GM19438 (cell line): Measurements from ENCODE around the gene COL5A3.
"Not testable (repeated sequence)": the region's sequence is repeated elsewhere in the genome, so short reads cannot be mapped to it uniquely, and the experiment has no call there.

Source experiments
- ATAC-seq: cut with Tn5 transposase; IDR thresholded peaks from one replicate; pipeline ENCODE4 v1.9.1; 2021; ENCODE audit warnings: low read depth; ENCODE audit not compliant: unreplicated experiment

Gene COL5A3

GRCh38 chr19:10010247-10010691 lies at the start of gene COL5A3:
Gene COL5A3, minus strand, starts transcription at chr19:10010504. Its CDS starts 119 bp downstream, at chr19:10010385.
- no peak for ATAC-seq

- ATAC-seq = no peak
Measured at GRCh38 chr19:10052602-10053360, 42.5 kb upstream of the COL5A3 start.

DNA sequence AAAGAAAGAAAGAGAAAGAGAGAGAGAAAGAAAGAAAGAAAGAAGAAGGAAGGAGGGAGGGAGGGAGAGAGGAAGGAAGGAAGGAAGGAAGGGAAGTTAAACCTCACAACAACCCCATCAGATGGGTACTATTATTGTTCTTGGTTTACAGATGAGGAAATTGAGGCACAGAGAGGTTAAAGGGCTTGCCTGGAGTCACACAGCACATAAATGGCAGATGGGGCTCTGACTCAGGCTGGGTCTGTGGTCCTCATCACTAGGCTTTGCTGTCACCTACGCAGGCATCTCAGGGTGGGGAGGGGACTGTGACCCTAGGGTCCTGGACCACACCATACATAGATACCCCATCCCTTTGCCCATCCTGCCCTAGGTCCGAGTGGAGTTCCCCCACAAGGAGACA lies 39.3 kb upstream of the COL5A3 start:
- no peak for ATAC-seq

- no peak for ATAC-seq
Measured at GRCh38 chr19:10045371-10045770, 35.1 kb upstream of the COL5A3 start.

GRCh38 chr19:10044390-10044789 lies 34.1 kb upstream of the COL5A3 start:
- no peak for ATAC-seq

- ATAC-seq = no peak
Measured at GRCh38 chr19:10043286-10043927, 33.1 kb upstream of the COL5A3 start.

DNA sequence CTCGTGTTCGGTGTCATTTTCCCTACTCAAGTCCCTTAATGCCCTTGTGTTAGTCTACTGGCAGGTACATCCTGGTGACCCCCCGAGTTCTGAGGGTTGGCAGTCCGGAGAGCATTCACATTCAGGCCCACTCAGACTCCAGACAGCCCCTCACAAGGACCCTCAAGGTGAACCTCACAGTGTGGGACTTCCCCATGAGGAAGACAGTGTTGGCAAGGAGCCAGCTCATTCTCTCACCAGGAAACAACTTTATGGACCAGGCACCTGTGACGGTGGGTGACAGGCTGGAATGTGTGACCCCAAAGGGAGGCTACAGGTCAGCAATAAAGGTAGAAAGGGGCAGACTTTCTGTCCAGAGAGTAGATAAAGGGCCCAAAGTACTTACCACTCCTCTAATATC lies 27.5 kb upstream of the COL5A3 start:
- ATAC-seq = no peak

DNA sequence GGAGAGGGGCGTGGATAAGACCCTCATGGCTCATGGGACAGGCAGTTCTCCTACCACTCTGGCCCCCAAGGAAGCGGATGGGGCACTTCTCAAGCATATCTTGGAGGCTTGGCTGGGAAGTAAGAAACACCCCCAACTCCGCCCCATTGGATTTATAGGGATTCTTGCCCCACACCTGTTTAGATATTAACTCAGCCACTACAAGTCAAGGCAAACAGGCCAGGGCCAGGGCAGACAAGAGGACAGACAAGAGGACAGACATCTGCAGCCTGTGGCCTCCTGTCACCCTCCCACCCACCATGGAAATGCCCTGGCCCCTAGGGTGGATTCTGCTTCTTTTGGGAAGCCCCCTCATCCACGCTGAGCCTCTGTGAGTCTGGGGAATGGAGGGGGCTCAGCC lies 27.1 kb upstream of the COL5A3 start:
- no peak for ATAC-seq

- ATAC-seq = no peak
Measured at GRCh38 chr19:10036601-10037071, 26.3 kb upstream of the COL5A3 start.

DNA sequence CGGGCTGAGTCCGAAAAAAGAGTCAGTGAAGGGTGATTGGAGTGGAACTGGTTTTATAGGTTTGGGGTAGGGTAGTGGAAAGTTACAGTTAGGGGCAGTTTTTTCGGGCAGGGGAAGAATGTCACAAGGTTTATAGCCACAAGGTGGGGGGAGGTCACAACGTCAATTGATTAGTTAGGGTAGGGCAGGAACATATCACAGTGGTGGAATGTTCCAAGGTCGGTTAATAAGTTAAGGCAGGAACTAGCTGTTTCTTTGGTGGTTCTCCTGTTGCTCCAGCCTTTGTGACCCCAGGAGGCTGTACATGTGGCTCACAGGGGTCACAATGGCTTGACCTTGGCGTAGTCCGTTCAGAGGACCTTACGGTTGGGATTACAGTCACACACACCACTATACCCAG lies 23.3 kb upstream of the COL5A3 start:
- no peak for ATAC-seq

DNA sequence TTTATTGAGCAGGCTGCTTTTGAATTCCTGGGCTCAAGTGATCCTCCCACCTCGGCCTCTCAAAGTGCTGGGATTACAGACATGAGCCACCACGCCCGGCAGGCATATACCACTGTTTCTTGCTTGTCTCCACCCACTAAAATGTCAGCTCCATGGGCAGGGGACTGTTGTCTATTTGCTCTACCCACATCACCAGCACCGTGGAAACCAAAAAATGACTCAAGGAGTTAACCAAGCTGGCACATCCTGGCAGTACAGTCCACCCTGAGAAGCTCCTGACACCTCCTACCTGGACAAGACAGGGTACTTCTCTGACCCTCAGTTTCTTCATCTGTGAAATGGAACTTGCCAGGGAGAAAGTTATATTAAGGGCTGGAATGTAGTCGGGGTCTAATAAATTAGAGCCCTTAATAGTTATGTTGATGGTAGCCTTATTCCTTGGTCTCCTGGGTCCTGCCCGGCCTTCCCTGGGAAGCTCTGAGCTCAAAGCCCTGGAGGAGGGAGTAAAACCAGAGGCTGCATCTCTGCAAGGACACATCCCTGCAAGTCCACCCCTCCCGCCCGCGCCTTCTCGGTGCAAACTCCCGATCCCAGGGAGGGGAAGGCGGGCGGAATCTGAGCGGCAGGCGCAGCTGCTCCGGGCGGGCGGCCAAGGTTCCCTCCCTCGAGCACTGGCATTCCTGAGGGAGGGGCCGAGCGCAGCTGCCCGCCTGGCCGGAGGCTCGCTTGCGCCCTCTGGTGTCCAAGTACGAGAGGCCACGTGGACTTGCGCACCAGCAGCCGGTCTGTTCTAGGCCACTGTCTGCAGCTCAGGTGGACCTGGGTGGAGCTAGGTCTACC lies 17.1 kb upstream of the COL5A3 start:
- no peak for ATAC-seq

DNA sequence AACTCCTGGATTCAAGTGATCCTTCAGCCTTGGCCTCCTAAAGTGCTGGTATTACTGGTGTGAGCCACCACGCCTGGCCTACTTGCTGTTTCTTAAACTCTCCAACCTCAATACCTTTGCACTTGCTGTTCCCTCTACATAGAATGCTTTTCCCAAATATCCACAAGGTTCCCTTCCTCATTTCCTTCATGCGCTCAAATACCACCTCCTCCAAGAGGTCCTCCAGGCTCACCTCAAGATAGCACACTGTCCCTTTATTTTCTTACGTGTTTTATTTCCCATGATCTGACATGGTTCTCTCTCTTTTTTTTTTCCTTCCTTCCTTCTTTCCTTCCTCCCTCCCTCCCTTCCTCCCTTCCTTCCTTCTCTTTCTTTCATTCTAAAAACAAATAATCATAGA lies 16.4 kb upstream of the COL5A3 start:
- ATAC-seq = no peak

GRCh38 chr19:10023096-10023495 lies 12.8 kb upstream of the COL5A3 start:
- not testable (repeated sequence) for ATAC-seq

DNA sequence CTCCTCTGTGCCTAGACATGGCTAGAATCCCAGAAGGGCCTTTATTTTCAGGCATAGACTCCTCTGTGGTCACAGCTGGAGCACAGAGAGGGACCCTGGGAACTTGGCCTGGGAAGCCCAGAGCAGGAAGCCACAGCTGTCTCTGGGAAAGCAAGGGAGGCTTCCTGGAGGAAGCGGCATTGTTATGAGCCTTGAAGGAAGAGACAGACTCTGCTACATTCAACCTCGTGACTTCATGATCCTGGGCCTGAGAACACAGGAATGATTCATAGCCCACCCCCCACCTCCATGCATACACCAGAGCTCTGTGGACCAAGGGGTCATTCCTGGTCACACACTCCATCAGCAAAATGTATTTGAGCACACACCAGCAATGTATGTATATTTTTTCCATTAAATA lies 11.6 kb upstream of the COL5A3 start:
- ATAC-seq = no peak

DNA sequence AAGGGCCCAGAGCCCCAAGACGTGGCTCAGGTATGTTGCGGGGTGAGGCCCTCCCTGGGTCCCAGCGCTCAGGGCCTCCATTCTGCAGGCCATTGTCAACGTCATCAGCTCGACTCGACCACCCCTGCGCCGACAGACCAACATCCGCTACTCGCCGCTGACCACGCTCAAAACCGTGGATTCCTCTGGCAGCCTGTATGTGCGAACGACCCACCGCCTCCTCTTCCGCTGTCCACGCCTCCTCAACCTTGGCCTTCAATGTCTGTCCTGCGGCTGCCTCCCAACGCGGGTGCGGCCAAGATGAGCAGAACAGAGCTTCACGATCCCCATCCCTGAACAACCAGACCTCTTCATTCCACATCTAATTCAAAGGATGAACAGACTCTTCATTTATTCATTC lies 11.1 kb upstream of the COL5A3 start:
- no peak for ATAC-seq

DNA sequence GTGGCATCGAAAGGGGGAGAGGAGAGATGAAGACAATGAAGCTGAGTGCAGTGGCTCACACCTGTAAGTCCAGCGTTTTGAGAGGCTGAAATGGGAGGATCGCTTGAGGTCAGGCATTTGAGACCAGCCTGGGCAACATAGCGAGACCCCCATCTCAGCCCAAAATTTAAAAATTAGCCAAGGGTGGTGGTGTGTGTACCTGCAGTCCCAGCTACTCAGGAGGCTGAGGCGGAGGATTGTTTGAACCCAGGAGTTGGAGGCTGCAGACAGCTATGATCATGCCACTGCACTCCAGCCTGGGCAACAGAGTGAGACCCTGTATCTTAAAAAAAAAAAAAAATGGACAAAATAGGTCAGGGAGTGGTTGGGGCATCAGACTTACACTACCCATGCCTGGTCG lies 10.5 kb upstream of the COL5A3 start:
- ATAC-seq = no peak

DNA sequence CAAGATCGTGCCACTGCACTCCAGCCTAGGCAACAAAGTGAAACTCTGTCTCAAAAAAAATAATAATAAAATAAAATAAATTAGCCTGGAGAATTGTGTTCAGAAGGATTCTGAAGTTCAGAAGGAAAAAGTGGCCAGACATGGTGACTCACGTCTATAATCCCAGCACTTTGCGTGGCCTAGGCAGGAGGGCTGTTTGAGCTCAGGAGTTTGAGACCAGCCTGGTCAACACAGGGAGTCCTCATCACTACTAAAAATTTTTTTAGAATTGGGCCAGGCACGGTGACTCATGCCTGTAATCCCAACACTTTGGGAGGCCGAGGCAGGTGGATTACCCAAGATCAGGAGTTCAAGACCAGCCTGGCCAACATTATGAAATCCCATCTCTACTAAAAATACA lies 8.9 kb upstream of the COL5A3 start:
- ATAC-seq = no peak

- no peak for ATAC-seq
Measured at GRCh38 chr19:10018786-10019185, 8.5 kb upstream of the COL5A3 start.

DNA sequence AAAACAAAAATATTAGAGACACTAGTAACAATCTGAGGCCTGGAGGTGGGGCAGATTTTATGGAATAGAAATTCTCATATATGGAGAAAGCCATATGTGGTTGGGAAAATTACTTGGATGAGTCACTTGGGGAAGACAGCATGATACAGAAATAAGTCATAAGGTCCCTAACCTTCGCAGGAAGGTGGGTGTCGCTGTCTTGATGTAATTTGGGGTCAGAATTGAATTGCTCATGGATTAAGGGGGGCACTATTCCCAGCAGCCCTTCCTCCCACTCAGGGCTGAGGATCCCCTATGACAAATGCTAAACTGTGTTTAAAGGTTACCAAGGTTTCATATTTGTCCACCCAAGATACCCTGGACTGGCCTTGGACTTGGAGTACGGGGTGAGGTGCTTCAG lies 8.0 kb upstream of the COL5A3 start:
- no peak for ATAC-seq

GRCh38 chr19:10013834-10014618 lies 3.7 kb upstream of the COL5A3 start:
- ATAC-seq = no peak
